SK-N-MC (cell line): Measurements from ENCODE around the gene TP63.

Source experiments
- EZH2 ChIP-seq: fragments of 200-600 bp; sonication (generic); IDR thresholded peaks from one replicate; pipeline ENCODE4 v1.6.1; 2017; ENCODE audit warnings: antibody characterized with exemption
- POLR2AphosphoS5 ChIP-seq: IDR thresholded peaks from 2 replicates; pipeline ENCODE4 v1.6.1; 2012; ENCODE audit warnings: mild to moderate bottlenecking, low read depth, low read length, borderline replicate concordance

DNA sequence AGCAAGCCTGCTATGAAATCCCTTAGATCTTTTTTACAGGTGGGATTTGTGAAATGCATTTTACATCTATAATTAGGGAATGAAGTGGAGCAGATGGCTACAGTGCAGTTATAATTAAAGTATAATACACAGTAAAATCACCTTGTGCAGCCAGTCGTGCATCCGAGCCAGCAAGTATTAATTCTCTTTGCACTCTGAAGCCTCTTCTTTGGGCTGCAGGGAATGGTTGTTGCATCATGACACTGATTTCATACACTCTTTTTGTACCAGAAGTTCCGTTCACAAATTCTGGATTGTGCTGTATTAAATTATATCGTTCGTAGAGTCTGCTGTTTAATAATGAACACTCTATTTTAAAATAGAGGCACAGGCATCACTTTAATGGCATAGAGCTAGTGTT lies 28.7 kb upstream of the TP63 start:
- TF ChIP-seq POLR2AphosphoS5 (no peak), EZH2 (no peak)
